Skeletal muscle satellite cell (primary cell): ENCODE results near the gene EME1. TPM values are rescaled to one million over a fixed set of nuclear protein-coding genes. Genes with fewer than 3 reads are reported as not detected.
"Not testable (repeated sequence)": the region's sequence is repeated elsewhere in the genome, so short reads cannot be mapped to it uniquely, and the experiment has no call there.

ENCODE experiments used
- H3K27me3 ChIP-seq: 2 replicates; pipeline ENCODE4 v1.7.0; 2013; ENCODE audit warnings: low read length; ENCODE audit not compliant: control insufficient read depth, insufficient read depth
- H3K36me3 ChIP-seq: 2 replicates; pipeline ENCODE4 v1.7.0; 2013; ENCODE audit warnings: mild to moderate bottlenecking, control low read depth, low read length; ENCODE audit not compliant: insufficient read depth
- H3K4me1 ChIP-seq: 2 replicates; pipeline ENCODE4 v1.7.0; 2013; ENCODE audit warnings: low read length; ENCODE audit not compliant: control insufficient read depth, insufficient read depth
- H3K4me2 ChIP-seq: 2 replicates; pipeline ENCODE4 v1.7.0; 2013; ENCODE audit warnings: mild to moderate bottlenecking, low read length
- H3K4me3 ChIP-seq: 2 replicates; pipeline ENCODE4 v1.7.0; 2013; ENCODE audit warnings: low read length
- H3K9ac ChIP-seq: 2 replicates; pipeline ENCODE4 v1.7.0; 2013; ENCODE audit warnings: mild to moderate bottlenecking, low read depth, low read length, moderate library complexity
- H3K9me3 ChIP-seq: replicated peaks from 2 replicates; pipeline ENCODE4 v1.7.0; 2013; ENCODE audit warnings: mild to moderate bottlenecking, control low read depth, low read length
- small RNA-seq: library from RNA; depleted of rRNA; stranded (forward); fragments of <200 nt; gene quantifications from one replicate; pipeline ENCODE3, GENCODE V24; 2012

EME1 gene

DNA sequence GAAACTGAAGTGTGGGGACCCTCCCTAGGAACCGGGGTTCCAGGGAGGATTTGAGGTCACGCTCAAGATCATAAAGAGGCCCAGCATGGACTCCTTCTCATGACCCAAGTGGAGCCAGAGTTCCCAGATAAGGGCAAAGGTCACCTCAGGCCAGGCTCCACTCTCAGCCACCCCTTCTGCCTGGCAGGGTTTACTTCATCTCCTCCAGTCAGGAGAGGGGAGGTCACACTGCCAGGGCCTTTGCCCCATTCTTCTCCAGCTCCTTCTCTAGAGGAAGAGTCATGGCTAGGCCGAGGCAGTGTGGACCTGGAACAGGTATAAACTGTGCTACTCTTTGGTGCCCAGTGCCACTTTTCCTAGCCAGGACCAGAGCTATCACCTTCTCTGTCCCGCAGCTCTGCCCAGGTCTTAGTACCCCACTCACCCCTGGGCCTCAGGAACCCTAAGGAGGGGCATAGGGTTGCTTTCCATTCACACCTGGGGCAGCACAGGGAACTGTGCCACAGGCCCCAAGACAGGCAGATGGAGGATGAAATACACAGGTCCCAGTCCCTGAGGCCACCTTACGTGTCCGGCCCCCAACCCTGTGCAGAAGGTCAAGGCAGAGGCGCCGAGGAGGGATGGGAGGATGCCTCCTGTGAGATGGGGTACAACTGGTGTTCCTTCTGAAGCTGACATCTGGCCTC lies 52.1 kb downstream of the EME1 start:
- H3K4me3 ChIP-seq: peak overlapping the region; percentile 68
- H3K9me3 ChIP-seq: no peaks in the 10 kb centered on the region
- peak overlapping the region; percentile 78 for H3K9ac ChIP-seq
- H3K4me2 ChIP-seq: peak overlapping the region; percentile 87
- no peaks in the 10 kb centered on the region for H3K36me3 ChIP-seq
- H3K27me3 ChIP-seq: no peaks in the 10 kb centered on the region
- peaks cover 49% of the 10 kb centered on the region for H3K4me1 ChIP-seq

DNA sequence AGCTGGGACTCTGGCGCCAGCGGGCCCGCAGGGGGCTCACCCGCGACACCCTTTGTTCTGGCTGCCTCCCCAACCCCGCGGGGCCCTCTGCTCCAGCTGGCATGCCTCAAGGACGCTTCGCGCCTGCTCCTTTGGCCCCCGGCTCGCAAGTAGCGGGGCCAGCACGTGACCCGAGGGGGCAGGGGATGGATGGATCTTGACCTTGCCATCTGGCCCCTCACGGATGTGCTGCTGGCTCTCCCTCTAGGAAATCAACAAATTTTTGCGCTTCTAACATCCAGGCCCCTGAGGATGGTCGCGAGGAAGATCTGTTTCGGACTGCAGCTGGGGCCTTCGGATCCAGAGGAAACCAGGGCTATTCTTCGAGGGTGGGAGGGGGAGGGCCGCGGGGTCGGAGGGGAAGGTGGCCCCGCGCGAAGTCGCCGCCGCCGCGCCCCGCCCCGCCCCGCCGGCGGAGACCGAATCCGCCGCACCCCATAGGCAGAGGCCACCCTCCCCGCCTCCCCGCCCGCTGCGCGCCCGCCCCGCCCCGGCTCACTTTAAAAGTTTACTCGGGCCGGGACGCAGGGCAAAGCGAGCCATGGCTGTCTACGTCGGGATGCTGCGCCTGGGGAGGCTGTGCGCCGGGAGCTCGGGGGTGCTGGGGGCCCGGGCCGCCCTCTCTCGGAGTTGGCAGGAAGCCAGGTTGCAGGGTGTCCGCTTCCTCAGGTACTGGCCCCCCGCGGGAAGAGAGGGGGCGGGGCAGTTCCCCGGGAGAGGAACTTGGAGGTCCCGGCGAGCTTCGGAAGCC lies 52.8 kb downstream of the EME1 start, which contains the start of gene ACSF2:
TSS of gene ACSF2 (plus strand) at position 537 of the 790 bp plus-strand sequence. CDS start at position 581, 44 bp downstream.
- Histone ChIP-seq H3K4me1 (peaks cover 42% of the 10 kb centered on the region), H3K36me3 (no peaks in the 10 kb centered on the region), H3K27me3 (no peaks in the 10 kb centered on the region), H3K4me3 (peak within 1 kb of the TSS; percentile 68), H3K4me2 (peak within 1 kb of the TSS; percentile 87), H3K9me3 (no peaks in the 10 kb centered on the region), H3K9ac (peak within 1 kb of the TSS; percentile 78)

DNA sequence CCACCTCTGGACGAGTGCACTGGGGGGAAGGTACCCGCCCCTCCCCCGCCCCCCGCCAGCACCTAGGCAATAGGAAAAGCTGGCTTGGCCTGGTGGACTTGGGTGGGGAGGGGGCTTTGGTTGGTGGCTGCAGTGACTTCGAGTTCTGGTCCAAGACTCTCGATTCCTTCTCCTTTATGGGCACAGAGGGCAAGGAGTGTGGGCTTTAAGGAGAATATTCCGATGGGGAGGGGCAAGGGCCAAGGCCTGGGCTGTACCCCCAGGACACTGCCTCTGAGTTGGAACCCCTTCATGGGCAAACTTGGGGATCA lies 53.4 kb downstream of the EME1 start:
- no peaks in the 10 kb centered on the region for H3K9me3 ChIP-seq
- peak overlapping the region; percentile 68 for H3K4me3 ChIP-seq
- no peaks in the 10 kb centered on the region for H3K27me3 ChIP-seq
- peak overlapping the region; percentile 87 for H3K4me2 ChIP-seq
- peaks cover 37% of the 10 kb centered on the region for H3K4me1 ChIP-seq
- no peaks in the 10 kb centered on the region for H3K36me3 ChIP-seq
- H3K9ac ChIP-seq: peak overlapping the region; percentile 78

DNA sequence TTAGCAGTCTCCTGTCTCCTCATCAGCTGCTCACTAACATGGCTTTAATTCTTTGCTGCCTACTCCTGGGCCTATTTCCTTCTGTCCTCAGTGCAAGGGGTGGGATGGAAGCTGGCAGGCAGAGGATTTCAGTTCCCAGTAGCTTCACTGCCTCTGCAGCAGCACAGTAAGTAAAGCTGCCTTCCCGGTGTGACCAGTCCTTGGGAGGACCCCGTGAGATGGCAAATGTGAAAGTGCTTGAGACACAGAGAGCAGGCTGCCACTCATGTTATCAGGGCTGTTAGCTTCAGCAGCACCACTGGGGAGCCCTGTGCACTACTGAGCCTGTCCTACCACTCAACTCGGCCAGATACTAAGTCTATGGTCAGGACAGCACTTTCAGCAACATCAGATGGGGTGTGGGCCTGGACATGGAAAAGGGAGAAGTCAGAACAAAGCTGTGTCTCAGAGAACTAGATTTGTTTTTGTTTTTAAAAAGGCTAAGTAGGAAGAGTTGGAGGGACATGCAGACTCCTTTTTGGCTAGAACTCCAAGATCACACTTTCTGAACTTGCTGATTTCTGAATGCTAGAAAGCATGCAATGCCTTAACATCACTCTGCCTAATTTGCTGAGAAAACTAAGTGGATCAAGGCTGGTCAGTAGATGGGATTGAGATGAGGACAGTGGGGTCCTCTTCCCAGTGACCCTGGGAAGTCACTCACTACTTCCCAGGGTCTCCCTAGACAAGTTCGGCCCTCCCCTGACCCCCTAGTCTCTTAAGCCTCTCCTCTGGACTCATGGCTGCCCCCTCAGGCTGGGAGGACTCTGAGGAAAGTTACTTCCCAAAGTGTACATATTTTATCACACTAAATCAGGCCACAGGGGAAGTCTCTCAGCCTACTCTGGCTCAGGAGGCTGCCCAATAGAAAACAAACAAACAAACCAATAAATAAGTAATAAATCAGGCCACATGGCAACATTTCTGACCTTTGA lies 54.1 kb downstream of the EME1 start:
- Histone ChIP-seq H3K27me3 (no peaks in the 10 kb centered on the region), H3K4me1 (peaks cover 33% of the 10 kb centered on the region), H3K9me3 (no peaks in the 10 kb centered on the region), H3K9ac (peak overlapping the region; percentile 78), H3K36me3 (no peaks in the 10 kb centered on the region), H3K4me2 (peak overlapping the region; percentile 87), H3K4me3 (peak overlapping the region; percentile 68)

DNA sequence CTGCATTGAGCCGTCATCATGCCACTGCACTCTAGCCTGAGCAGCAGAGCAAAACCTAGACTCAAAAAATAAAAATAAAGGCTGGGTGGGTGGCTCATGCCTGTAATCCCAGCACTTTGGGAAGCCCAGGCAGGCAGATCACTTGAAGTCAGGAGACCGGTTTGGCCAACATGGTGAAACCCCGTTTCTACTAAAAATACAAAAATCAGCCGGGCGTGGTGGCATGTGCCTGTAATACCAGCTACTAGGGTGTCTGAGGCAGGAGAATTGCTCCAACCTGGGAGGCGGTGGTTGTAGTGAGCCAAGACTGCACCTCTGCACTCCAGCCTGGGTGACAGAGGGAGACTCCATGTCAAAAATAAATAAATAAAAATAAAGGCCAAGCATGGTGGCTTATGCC lies 55.1 kb downstream of the EME1 start:
- H3K4me1 ChIP-seq: peaks cover 33% of the 10 kb centered on the region
- not testable (repeated sequence) for H3K9ac ChIP-seq, H3K4me3 ChIP-seq, H3K36me3 ChIP-seq, H3K9me3 ChIP-seq, H3K4me2 ChIP-seq, H3K27me3 ChIP-seq

- no peak overlapping the region for H3K4me2 ChIP-seq
- H3K9ac ChIP-seq: no peak overlapping the region
- no peaks in the 10 kb centered on the region for H3K9me3 ChIP-seq
- H3K36me3 ChIP-seq: no peaks in the 10 kb centered on the region
- no peak overlapping the region for H3K4me3 ChIP-seq
- H3K4me1 ChIP-seq: peaks cover 27% of the 10 kb centered on the region
- no peaks in the 10 kb centered on the region for H3K27me3 ChIP-seq
Measured at GRCh38 chr17:50428831-50429424, 55.9 kb downstream of the EME1 start.

GRCh38 chr17:50429793-50430192 lies 56.8 kb downstream of the EME1 start:
- no peaks in the 10 kb centered on the region for H3K9me3 ChIP-seq
- H3K4me1 ChIP-seq: peaks cover 18% of the 10 kb centered on the region
- H3K4me2 ChIP-seq: no peak overlapping the region
- H3K36me3 ChIP-seq: no peaks in the 10 kb centered on the region
- no peak overlapping the region for H3K4me3 ChIP-seq
- H3K27me3 ChIP-seq: no peaks in the 10 kb centered on the region
- no peak overlapping the region for H3K9ac ChIP-seq

Small RNA genes lying within 50 kb of the gene (small RNA-seq; reads per million reads assigned to genes)
- gene RF00019: not detected
